Measurements from ENCODE around the gene SRRM4.

- TF ChIP-seq, protein P1, sequence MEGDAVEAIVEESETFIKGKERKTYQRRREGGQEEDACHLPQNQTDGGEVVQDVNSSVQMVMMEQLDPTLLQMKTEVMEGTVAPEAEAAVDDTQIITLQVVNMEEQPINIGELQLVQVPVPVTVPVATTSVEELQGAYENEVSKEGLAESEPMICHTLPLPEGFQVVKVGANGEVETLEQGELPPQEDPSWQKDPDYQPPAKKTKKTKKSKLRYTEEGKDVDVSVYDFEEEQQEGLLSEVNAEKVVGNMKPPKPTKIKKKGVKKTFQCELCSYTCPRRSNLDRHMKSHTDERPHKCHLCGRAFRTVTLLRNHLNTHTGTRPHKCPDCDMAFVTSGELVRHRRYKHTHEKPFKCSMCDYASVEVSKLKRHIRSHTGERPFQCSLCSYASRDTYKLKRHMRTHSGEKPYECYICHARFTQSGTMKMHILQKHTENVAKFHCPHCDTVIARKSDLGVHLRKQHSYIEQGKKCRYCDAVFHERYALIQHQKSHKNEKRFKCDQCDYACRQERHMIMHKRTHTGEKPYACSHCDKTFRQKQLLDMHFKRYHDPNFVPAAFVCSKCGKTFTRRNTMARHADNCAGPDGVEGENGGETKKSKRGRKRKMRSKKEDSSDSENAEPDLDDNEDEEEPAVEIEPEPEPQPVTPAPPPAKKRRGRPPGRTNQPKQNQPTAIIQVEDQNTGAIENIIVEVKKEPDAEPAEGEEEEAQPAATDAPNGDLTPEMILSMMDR (conservative IDR thresholded peaks at IDR 0.05): no peak
- TF ChIP-seq EZH2 (IDR thresholded peaks at IDR 0.05; ENCODE audit: low read depth): no peak
These were observed 35.1 kb upstream of the SRRM4 start for GRCh38 chr12:118946256-118946655.

Data from PC-9 (cell line).